ENCODE results near the gene LTBP3. TPM values are rescaled to one million over a fixed set of nuclear protein-coding genes. Genes with fewer than 3 reads are reported as not detected.

LTBP3 gene
- total and polyA plus RNA-seq, 9 of the 15 experiments (the other 6 are each of a cell fraction or from before 2014, with no cell fraction given), result 0.06 to 20.5 (median 4.8) TPM

- TF ChIP-seq HSF4 (CRISPR knock-in tag; IDR thresholded peaks at IDR 0.05; ENCODE audit: borderline replicate concordance) (no peak), HIVEP1 (CRISPR knock-in tag; IDR thresholded peaks at IDR 0.05) (no peak), RHOXF2B (CRISPR knock-in tag; conservative IDR thresholded peaks at IDR 0.05) (no peak), FIP1L1 (IDR thresholded peaks at IDR 0.05; ENCODE audit: low read depth, low read length, poor library complexity, severe bottlenecking) (peak; percentile 73), POLR2AphosphoS5 (IDR thresholded peaks at IDR 0.05; ENCODE audit: control insufficient read depth, insufficient read depth, low read depth, low read length) (peak; percentile 40), TAF9B (IDR thresholded peaks at IDR 0.05; ENCODE audit: partially characterized antibody) (no peak), RBM17 (IDR thresholded peaks at IDR 0.05; ENCODE audit: borderline replicate concordance, low read depth, low read length) (no peak), SAFB (IDR thresholded peaks at IDR 0.05; ENCODE audit: borderline replicate concordance, low read depth, low read length) (no peak), ZNF318 (IDR thresholded peaks at IDR 0.05; ENCODE audit: borderline replicate concordance in 1 of 2, low read depth in 1 of 2) (0 out of 4 replicates have a peak, but pooled peaks of 1 of the 2 experiments have one; percentile 3)
These were observed 54.7 kb downstream of the LTBP3 start (continued) for GRCh38 chr11:65503368-65503948.
